Activated T-helper 17 cell treated with anti-CD3 and anti-CD28 coated beads, Interleukin-2, amount 50 U/mL, for 72 hours (primary cell): ENCODE measurements around the gene IRF2BPL. TPM values are rescaled to one million over a fixed set of nuclear protein-coding genes. Genes with fewer than 3 reads are reported as not detected.

ENCODE experiments used
- ATAC-seq: fragments of 150-1000 bp; cut with Tn5 transposase; replicated peaks from 2 replicates; pipeline ENCODE4 v1.10.0; 2021; ENCODE audit warnings: mild to moderate bottlenecking, moderate library complexity
- H3K27ac Mint-ChIP-seq: one replicate; pipeline ENCODE4 v1.8.0; 2022; ENCODE audit warnings: mixed read lengths
- H3K27me3 Mint-ChIP-seq: one replicate; pipeline ENCODE4 v1.8.0; 2022; ENCODE audit warnings: mixed read lengths
- H3K36me3 Mint-ChIP-seq: one replicate; pipeline ENCODE4 v1.8.0; 2022; ENCODE audit warnings: low read depth, mild to moderate bottlenecking, mixed read lengths
- H3K4me1 Mint-ChIP-seq: one replicate; pipeline ENCODE4 v1.8.0; 2022; ENCODE audit warnings: mixed read lengths
- H3K4me3 Mint-ChIP-seq: one replicate; pipeline ENCODE4 v1.8.0; 2022; ENCODE audit warnings: mild to moderate bottlenecking, mixed read lengths
- H3K9me3 Mint-ChIP-seq: one replicate; pipeline ENCODE4 v1.8.0; 2022; ENCODE audit warnings: mixed read lengths
- total RNA-seq, 2 donors: library from RNA; stranded (reverse); gene quantifications; one replicate each; pipeline ENCODE4 v1.2.3, GENCODE V29; 2022

IRF2BPL gene
- total RNA-seq, 2 donors from 2014 or later, result 14.2 to 25.5 TPM

DNA sequence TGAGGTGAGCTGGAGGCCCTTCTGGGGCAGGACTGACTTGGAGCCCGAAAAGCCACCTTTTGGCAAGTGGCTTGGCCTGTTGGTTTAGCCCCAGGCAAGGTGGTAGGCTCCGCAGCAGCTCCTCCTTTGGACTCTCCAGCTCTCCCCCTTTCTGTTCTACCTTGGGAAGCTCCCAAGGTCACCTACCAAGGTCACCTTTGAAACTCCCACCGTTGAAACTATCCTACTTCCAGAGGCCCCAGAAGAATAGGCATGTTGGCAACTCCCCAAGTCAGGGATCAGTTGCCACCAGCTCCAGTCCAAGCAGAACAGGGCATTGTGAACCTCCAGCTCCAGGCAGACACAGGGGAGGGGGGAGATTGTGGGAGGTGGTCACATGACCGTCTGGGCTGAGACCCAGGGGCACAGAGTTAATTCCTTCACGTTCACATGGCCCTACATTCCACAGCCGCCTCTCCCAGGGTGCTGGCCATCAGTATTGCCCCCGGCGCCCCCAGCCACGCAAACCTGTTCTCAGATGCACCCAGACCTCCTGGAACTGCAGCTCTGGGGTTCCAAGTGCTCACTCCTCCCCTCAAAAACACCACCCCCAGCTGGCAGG, 14.4 kb downstream of the IRF2BPL start:
- ATAC-seq, result no peak
- Mint-ChIP-seq H3K27me3 (no peaks in the 10 kb centered on the region), H3K36me3 (no peaks in the 10 kb centered on the region), H3K4me3 (no peak overlapping the region), H3K9me3 (no peaks in the 10 kb centered on the region), H3K4me1 (peaks cover 25% of the 10 kb centered on the region), H3K27ac (peak overlapping the region; percentile 20)

DNA sequence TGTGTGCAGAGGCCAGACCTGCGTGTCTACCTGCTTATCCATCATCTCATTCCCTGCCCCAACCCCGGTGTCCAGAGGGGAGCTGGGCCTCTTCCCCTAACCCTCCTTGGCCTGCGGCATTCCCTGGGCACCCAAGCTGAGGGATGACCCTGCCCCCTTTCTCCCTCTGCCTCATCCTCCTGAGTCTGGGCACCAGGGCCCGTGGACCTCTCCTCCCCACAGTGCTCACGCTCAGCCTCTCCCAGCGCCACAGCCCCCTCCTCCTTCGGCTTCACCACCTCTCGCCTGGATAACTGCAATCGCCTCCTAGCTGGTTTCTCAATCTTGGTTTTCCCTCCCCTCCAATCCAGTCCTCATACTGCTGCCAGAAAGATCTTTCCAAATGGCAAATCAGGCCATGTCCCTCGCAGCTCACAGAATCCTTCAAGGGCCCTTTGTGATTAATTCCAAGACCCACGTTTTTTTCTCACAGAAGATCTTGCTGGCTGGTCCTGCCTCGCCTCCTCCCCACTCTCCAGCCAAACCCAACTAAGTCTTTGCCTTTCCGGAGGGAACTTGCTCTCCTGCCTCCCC, 16.2 kb downstream of the IRF2BPL start:
- Mint-ChIP-seq H3K27me3 (no peaks in the 10 kb centered on the region), H3K36me3 (no peaks in the 10 kb centered on the region), H3K4me1 (peaks cover 25% of the 10 kb centered on the region), H3K27ac (peak overlapping the region; percentile 68), H3K9me3 (no peaks in the 10 kb centered on the region), H3K4me3 (no peak overlapping the region)
- ATAC-seq, result no peak

DNA sequence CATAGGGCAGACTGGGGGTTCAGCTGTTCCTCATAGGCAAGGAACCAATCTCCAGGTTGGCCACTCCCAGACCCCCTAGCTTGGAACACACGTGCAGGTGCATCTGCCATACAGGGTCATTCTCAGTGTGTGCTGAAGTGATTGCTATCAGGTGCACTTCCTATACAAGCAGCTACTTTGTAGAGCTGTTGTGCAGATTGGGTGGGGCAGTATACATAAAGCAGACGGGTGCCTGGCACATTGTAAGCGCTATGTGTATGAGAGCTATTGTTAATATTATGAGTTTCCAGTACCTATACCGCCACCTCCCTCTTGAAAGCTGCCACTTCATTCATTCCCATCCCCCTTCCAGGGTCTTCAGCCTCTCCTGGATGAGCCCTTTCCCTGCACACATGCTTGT, 17.3 kb downstream of the IRF2BPL start:
- H3K4me3 Mint-ChIP-seq, result no peak overlapping the region
- no peaks in the 10 kb centered on the region for H3K9me3 Mint-ChIP-seq
- peak overlapping the region; percentile 68 for H3K27ac Mint-ChIP-seq
- H3K36me3 Mint-ChIP-seq, result no peaks in the 10 kb centered on the region
- peaks cover 25% of the 10 kb centered on the region for H3K4me1 Mint-ChIP-seq
- ATAC-seq, result no peak
- H3K27me3 Mint-ChIP-seq, result no peaks in the 10 kb centered on the region

DNA sequence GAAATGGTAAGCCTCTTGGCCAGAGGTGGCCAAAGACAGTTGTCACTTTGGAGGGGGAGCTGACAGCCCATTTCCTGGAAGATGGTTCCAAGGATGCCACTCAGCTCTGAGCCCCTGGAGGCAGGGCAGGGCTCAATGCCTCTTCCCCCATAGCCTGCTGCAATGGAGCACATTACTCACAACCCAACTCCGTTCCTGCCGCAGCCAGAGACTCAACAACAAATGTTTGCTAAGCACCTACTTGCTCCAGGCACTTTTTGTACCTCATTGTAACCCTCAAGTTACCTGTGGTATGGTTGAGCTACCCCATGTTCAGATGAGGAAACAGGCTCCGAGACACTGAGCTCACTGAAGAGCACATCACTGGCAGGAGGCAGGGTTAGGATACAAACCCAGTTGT, 19.5 kb downstream of the IRF2BPL start:
- no peaks in the 10 kb centered on the region for H3K36me3 Mint-ChIP-seq
- H3K27me3 Mint-ChIP-seq, result no peaks in the 10 kb centered on the region
- no peak overlapping the region for H3K4me3 Mint-ChIP-seq
- no peak for ATAC-seq
- H3K9me3 Mint-ChIP-seq, result no peaks in the 10 kb centered on the region
- H3K4me1 Mint-ChIP-seq, result peaks cover 29% of the 10 kb centered on the region
- no peak overlapping the region for H3K27ac Mint-ChIP-seq

DNA sequence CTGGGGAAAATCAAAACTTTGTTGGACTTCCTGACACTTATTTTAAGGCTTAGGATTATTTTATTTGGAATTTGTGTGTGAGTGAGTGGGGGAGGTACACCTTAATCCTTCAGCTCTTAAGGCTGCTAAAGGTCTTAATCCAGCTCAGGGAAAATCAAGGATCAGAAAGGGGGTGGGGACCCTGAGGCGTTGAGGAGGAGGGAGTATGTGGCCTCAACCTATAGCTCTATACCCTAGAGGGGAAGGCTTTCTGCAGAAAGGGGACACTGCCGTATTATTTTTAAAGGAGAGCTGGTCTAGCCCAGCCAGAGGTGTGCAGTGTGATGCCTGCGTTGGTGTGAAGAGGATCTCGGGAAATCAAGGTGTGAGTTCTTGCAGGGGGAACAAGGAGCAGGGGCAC, 20.0 kb downstream of the IRF2BPL start:
- H3K4me1 Mint-ChIP-seq, result peaks cover 29% of the 10 kb centered on the region
- no peak overlapping the region for H3K27ac Mint-ChIP-seq
- H3K27me3 Mint-ChIP-seq, result no peaks in the 10 kb centered on the region
- H3K4me3 Mint-ChIP-seq, result no peak overlapping the region
- no peaks in the 10 kb centered on the region for H3K36me3 Mint-ChIP-seq
- no peaks in the 10 kb centered on the region for H3K9me3 Mint-ChIP-seq
- no peak for ATAC-seq

DNA sequence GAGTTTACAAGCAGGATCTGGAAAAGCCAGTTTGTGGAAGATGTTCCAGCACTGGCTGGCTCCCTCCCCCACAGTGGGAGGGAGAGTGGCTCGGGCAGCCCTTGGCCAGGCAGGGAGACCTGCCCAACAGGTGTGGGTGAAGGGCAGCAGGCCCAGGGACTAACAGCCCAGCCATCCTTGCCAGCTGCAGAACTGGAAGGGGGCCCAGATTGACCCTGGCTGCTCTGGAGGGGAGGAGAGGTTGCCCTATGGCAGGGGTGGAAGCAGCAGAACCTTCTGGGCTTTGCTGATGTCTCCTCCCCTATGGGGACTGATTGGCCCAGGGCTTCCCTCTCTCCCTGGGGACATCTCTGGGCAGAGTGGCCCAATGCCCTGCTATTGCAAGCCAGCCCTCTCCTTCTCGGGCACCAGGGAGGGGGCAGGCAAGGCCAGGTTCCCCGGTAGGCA, 20.5 kb downstream of the IRF2BPL start:
- Mint-ChIP-seq H3K9me3 (no peaks in the 10 kb centered on the region), H3K27ac (no peak overlapping the region), H3K4me1 (peaks cover 29% of the 10 kb centered on the region), H3K27me3 (no peaks in the 10 kb centered on the region), H3K4me3 (no peak overlapping the region), H3K36me3 (no peaks in the 10 kb centered on the region)
- ATAC-seq, result no peak

DNA sequence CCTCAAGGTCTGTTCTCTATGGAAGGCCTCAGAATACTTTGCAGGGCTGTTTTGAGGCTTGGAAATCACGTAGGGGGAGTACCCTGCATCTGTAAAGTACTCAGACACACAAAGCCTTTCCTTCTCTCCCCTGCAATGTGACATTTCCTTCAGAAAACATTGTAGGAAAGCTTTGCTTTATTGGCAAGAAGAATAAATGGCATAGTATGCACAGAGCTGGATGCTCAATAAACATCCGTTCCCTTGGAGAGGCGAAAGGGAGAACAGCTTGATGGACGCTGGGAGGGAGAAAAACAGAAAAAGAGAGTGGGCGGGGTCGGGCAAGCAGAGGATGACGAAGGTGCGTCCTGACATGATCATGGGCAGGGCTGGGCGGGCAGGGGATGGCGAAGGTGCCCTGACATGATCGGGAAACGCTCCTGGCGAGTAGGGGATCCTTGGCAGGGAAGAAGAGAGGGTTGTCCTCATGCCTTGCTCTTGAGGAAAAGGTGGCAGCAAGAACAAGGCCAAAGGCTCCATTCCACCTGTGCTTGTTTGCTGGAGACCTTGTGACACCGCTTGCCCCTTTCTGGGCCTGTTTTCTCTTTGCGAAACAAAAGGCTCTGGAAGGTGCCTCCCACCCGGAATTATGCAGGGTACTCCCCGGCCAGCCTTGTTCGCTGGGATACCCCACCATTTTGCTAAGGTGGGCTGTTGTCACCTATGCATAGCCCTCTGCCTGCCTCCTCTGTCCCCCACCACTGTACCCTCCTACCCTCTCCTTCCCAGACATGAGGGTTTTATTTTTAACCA, 21.1 kb downstream of the IRF2BPL start:
- H3K9me3 Mint-ChIP-seq, result no peaks in the 10 kb centered on the region
- H3K27ac Mint-ChIP-seq, result peak overlapping the region; percentile 40
- H3K4me3 Mint-ChIP-seq, result no peak overlapping the region
- no peaks in the 10 kb centered on the region for H3K36me3 Mint-ChIP-seq
- ATAC-seq, result no peak
- H3K4me1 Mint-ChIP-seq, result peaks cover 24% of the 10 kb centered on the region
- no peaks in the 10 kb centered on the region for H3K27me3 Mint-ChIP-seq

DNA sequence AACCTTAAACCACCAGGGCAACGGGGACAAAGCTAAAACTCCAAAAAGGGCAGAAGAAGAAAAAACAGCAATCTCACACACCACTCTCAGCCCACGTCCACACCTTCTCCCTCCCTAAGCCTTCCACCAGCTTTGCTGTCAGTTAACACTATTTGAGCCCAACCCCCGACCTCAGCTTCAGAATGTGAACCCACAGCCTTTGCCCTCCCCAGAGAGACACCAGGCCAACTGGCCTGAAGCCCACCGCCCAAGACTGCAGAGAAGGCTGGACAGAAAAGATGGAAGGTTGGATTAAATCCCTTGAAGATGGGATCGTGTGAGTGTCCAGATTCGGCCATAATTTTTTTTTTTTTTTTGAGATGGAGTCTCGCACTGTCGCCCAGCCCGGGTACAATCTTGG, 22.4 kb downstream of the IRF2BPL start:
- Mint-ChIP-seq H3K4me3 (no peak overlapping the region), H3K27ac (no peak overlapping the region), H3K9me3 (no peaks in the 10 kb centered on the region), H3K36me3 (no peaks in the 10 kb centered on the region), H3K4me1 (peaks cover 12% of the 10 kb centered on the region), H3K27me3 (no peaks in the 10 kb centered on the region)
- ATAC-seq, result no peak

DNA sequence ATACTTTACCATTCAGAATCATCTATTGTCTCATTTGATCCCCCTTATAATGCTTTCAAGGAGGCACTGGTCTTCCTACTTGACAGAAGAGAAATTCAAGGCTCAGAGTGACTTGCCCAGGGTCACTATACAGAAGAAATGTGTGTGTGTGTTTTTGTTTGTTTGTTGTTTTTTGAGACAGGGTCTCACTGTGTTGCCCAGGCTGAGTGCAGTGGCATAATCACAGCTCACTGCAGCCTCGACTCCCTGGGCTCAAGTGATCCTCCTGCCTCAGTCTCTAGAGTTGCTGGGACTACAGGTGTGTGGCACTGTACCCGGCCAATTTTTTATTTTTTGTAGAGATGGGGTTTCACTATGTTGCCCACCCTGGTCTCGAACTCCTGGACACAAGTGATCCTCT, 22.9 kb downstream of the IRF2BPL start:
- Mint-ChIP-seq H3K27me3 (no peaks in the 10 kb centered on the region), H3K9me3 (no peaks in the 10 kb centered on the region), H3K4me3 (no peak overlapping the region), H3K4me1 (peaks cover 9% of the 10 kb centered on the region), H3K27ac (no peak overlapping the region), H3K36me3 (no peaks in the 10 kb centered on the region)
- ATAC-seq, result no peak

DNA sequence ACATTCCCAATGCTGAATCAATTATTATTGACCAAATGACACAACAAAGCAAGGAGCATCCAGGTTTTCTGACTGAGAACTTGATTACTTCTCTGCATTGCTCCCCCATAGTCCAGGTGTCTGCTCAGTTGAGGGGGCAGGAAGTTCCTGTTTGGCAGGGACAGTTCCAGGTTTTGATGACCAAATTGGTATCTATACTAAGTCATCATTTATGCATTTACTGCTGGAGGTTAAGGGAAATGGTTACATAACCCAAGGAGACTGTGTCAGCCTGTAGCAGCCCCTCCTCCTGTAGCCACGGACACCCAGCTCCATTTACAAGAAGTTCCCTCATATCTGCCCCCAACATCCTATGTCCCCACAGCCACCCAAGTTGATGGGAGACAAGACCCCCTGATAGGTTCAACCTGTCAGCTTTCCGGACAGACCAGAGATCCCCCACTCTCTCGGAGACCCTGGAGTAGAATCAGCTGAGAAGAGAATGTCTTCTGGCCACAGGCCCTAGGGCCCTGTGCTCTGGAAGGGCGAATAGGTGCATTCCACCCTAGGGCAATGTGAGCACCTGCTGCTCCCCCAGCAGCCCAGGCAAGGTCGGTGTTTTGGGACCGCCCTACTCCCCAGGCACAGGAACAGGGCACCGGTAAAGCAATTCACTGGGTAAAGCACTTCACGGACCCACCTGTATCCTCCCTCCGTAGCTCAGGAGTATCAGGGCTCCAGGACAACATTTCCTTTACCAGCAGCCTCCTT, 23.6 kb downstream of the IRF2BPL start:
- peaks cover 9% of the 10 kb centered on the region for H3K4me1 Mint-ChIP-seq
- ATAC-seq, result no peak
- no peaks in the 10 kb centered on the region for H3K36me3 Mint-ChIP-seq
- H3K4me3 Mint-ChIP-seq, result no peak overlapping the region
- H3K27me3 Mint-ChIP-seq, result no peaks in the 10 kb centered on the region
- no peaks in the 10 kb centered on the region for H3K9me3 Mint-ChIP-seq
- no peak overlapping the region for H3K27ac Mint-ChIP-seq

DNA sequence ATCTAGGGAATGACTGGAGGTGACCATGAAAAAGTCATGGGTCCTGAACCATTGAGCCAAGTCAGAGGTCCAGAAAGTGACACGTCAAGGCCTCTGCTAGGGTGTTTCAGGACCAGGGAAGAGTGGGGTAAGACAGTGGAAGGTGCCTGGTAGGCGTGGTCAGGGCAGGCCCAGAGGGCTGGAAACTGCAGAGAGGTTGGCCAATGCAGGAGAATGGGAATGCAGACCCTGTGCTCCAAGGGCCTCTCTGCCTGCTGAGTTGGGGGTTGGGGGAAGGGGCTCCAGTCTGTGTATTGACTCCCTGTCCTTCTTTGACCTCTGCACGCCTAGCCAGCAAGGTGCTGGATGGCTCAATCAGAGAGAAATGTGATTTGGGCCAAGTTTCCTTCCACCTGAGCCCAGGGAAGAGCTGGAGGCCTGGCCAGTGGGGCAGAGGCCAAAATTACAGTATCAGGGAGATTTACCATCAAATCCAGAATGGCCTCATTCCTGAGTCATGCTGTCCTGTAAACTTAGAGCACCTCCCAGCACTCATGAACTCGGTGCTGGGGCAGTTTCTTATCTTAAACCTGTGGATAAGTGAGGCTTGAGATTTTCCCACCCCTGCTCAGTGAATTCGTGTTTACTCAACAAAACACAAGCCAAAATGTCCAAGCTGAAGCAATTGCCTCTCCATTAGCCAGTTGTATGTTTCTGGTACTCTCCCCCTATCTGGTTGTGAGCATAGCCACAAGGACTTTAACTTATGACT, 24.4 kb downstream of the IRF2BPL start:
- no peak for ATAC-seq
- Mint-ChIP-seq H3K27ac (no peak overlapping the region), H3K9me3 (no peaks in the 10 kb centered on the region), H3K36me3 (no peaks in the 10 kb centered on the region), H3K4me3 (no peak overlapping the region), H3K27me3 (no peaks in the 10 kb centered on the region), H3K4me1 (peaks cover 9% of the 10 kb centered on the region)

DNA sequence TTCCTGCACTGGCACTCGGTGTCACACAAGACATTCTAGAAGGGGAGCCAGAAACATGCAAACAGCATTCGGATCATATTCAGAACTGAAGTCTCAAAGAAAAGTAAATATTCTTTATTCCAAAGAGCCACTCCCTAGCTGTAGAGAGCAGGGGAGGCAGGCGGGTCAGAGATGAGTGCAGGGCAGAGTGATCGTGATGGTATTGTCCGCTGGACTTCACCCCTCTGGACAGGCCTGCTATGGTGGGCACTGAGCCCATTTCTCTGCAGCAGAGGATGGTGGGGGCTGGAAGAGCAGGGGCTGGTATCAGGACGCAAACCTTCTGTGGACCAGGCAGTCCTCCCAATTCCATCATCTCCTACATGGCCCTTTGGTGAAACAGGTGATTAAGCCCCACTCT, 25.6 kb downstream of the IRF2BPL start:
- ATAC-seq, result no peak
- H3K4me3 Mint-ChIP-seq, result no peak overlapping the region
- H3K27ac Mint-ChIP-seq, result peak overlapping the region; percentile 63
- no peaks in the 10 kb centered on the region for H3K9me3 Mint-ChIP-seq
- H3K36me3 Mint-ChIP-seq, result no peaks in the 10 kb centered on the region
- H3K4me1 Mint-ChIP-seq, result peaks cover 9% of the 10 kb centered on the region
- no peaks in the 10 kb centered on the region for H3K27me3 Mint-ChIP-seq

DNA sequence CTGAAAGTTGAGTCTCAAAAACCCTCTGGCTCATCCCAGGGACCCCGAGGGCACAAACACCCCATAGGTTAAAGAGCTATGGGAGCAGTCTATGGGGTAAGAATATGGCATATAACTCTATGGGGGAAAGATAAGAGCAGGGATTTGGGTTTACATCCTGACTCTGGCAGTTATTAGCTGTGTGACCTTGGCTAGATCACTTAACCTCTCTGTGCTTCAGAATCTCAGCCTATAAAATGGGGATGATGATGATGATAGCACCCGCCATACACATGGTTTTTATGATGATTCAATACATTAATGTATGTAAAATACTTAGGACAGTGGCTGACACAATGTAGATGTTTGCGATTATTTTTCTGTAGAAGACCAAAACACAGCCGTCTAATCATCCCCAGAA, 26.2 kb downstream of the IRF2BPL start:
- no peak overlapping the region for H3K4me3 Mint-ChIP-seq
- H3K9me3 Mint-ChIP-seq, result no peaks in the 10 kb centered on the region

More for the DNA sequence above, 26.2 kb downstream of the IRF2BPL start:
- ATAC-seq, result no peak
- no peaks in the 10 kb centered on the region for H3K36me3 Mint-ChIP-seq
- H3K4me1 Mint-ChIP-seq, result peaks cover 9% of the 10 kb centered on the region
- peak overlapping the region; percentile 63 for H3K27ac Mint-ChIP-seq
- no peaks in the 10 kb centered on the region for H3K27me3 Mint-ChIP-seq
